GM21529 (cell line): ENCODE results near the gene LRSAM1.
"Not testable (repeated sequence)": the region's sequence is repeated elsewhere in the genome, so short reads cannot be mapped to it uniquely, and the experiment has no call there.

Experiments
- ATAC-seq: cut with Tn5 transposase; IDR thresholded peaks from one replicate; pipeline ENCODE4 v1.9.1; 2021; ENCODE audit not compliant: unreplicated experiment

LRSAM1 gene

DNA sequence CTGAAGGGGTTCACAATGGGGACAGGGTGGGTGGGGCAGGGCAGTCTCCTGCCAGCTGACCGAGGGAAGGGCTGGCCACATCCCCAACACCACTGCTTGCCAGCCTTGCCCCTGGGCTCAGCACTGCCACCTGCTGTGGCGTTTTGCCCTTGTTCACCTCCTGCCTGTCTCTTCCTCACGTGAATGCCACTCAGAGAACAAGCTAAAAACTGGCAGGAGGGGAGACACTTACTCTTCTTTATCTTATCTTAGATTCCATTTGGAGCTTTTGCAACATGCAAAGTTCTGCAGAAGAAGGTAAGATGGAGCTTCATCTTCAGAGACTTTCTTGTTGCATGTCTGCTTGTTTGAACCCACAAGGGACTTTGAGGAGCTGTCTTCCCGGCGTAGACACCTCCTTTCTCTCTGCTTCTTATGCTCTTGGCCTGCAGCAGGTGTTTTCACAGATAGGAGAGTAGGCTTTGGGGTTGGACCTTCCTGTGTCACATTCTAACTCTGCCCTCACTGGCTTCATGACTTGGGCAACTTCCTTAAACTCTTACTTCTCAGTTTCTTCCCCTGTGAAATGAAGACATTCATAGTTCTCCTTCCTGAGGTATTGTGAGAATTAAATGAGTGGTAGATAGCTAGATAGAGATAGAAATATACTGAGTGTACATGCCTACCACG, 4.1 kb downstream of the LRSAM1 start:
- ATAC-seq = no peak

DNA sequence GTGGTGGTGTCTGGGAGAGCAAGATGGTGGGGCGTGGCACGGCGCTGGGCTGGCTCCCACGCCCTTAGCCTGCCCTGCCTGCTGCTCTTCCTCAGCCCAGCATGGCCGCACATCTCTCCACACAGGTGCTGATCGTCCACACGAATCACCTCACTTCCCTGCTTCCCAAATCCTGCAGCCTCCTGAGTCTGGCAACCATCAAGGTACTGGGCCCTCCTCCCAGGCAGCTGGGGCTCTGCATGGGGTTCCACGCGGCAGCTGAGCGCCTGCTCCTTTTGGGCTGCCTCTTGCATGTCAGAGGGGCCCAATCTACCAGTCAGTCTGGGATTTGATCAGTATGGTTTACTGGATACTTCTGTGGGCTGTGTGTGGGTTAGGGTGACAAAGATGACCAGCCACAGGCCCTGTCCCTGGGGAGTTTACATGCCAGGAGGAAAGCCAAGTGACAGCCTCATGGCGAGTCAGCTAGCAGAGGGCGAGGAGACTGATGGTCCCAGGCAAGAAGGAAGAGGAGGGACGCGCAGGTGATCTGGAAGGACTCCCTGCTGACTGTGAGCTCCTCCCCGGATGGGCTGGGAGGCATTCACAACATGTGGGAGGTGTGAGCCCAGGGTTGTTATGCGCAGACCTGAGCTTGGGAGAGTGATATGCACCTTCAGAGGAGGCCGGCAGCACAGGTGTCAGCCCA, 6.0 kb downstream of the LRSAM1 start:
- ATAC-seq = no peak

DNA sequence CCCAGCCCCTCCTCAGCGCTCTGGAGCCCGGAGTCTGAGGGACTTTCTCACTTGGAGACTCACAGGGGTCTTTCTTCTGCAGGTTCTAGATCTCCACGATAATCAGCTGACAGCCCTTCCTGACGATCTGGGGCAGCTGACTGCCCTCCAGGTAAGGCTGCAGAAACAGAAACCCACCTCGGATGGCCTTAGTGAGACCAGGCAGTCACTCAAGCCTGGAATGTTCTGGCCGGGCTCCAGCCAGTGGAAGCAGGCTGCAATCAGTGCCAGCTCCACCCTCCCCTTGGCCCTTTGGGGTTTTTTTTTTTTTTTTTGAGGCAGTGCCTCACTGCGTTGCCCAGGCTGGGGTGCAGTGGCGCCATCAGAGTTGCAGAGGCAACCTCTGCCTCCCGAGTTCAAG, 7.6 kb downstream of the LRSAM1 start:
- ATAC-seq = no peak

DNA sequence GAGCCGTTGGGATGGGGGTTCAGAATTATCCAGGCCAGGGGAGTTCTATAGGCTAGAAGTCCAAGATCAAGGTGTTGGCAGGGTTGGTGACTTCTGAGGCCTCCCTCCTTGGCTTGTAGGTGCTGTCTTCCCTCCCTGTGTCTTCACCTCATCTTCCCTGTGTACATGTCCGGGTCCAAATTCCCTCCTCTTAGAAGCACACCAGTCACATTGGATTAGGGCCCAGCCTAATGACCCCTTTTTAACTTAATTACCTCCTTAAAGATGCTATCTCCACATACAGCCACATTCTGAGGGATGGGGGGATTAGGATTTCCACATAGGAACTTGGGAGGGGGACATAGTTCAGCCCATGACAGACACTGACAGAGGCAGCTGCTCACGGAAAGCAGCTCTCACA, 12.1 kb downstream of the LRSAM1 start:
- ATAC-seq = no peak

DNA sequence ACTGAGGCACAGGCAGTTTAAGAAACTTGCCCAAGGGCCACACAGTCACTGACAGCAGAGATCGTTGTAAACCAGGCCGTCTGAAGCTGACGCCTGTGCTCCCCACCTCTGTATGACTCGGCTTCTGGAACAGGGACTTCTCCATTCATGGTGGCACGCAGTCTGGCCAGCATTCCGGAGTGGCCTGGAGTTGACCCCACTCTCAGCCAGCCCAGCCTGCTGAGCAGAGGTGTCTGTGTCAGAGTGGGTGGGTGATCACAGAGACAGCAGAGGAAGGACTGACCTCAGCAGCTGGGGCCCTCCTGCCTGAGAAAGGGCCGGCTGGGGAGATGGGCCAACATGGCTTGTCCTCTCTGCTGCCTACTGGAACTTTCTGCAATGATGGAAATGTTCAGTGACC, 12.6 kb downstream of the LRSAM1 start:
- no peak for ATAC-seq

DNA sequence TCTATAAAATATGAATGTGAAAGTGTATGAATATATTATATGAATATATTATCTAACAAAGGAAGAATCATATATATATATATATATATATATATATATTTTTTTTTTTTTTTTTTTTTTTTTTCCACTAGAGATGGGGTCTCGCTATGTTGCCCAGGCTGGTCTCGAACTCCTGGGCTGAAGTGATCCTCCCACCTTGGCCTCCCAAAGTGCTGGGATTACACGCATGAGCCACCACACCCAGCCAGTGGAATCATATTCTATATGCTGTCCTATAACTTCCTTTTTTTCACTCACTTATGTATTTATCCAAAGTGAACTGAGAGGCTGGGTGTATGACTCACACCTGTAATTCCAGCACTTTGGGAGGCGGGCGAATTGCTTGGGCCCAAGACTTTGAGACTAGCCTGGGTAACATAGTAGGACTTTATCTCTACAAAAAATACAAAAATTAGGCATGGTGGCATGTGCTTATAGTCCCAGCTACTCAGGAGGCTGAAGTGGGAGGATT, 15.2 kb downstream of the LRSAM1 start:
- not testable (repeated sequence) for ATAC-seq

DNA sequence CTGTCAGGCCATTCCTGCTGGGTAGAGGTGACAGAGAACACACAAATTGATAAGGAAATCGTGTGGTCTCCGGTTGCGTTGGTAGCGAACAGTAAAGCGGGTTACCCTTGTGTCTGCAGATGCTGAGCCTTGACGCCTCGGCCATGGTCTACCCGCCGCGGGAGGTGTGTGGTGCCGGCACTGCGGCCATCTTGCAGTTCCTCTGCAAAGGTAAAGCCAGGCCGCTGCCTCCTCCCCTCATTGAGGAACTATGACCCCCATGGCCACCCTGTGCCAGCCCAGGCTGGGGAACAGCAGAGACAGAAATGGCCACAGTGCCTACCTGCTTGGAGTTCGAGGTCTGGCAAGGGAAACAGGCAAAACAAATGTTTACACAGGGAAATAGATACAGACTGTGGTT, 16.3 kb downstream of the LRSAM1 start:
- ATAC-seq = no peak

DNA sequence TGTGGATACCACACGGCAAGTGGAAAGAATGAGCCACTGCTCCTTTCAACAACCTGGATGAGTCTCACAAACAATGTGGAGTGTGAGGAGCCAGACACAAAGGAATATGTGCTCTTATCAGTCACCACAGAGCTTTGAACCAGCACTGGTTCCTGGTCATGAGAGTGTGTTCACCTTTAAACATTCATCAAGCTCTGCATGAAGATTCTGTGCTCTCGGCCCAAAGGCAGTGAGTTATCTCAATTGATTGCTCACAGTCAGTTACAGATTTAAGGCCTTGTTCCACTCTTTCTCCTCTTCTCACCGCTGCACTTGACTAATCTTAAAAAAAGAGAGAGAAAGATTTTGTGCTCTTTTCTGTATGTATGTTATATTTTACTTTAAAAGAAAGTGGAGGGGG, 19.4 kb downstream of the LRSAM1 start:
- no peak for ATAC-seq

DNA sequence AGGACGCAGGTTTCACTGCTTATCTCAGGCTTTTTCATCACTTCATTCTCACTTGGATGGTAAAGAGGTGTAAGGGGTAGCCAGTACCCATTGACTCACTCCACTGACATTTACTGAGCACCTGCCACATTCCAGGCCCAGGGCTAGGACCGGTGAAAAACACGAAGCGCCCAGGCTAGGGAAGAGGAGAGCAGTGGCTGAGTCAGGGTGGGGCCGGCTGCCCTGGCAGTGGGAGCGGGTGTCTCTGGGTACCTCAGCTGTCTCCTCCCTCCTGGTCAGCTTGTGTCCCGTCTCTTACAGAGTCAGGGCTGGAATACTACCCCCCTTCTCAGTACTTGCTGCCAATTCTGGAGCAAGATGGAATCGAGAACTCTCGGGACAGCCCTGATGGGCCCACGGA, 22.2 kb downstream of the LRSAM1 start:
- ATAC-seq = no peak

DNA sequence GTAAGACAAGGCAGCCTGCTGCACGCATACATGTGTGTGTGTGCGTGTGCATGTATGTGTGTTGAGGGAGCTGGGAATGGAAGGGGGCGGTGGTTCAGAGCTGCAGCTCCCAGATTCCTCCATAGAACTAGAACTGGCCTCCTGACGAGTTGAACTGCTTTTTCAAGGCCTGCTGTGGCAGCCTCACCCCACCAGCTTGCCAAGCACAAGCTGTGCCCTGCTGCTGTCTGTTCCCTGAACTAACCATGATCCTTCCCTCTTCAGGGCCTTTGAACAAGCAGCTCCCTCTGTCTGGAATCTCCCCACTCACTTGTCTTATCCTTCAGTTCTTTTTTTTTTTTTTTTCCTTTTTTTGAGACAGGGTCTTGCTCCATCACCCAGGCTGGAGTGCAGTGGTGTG, 22.6 kb downstream of the LRSAM1 start:
- ATAC-seq = no peak

DNA sequence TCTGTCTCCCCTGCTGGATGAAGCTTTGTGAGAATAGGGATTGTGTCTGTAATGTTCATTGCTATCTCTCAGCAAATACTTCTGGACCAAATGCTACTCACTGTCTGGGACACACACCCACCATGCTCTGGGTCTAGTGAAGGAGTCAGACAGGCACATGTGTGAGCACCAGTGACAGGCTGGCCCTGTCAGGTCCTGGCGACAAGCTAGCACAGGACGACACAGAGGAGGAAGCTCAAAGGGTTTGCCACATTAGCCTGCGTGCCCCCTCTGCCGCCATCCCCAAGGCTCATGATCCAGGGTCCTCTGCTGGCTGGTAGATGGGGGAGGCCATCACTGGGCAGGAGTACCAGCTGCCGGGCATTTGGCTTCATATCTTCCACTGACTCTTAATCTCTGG, 23.3 kb downstream of the LRSAM1 start:
- ATAC-seq = no peak

DNA sequence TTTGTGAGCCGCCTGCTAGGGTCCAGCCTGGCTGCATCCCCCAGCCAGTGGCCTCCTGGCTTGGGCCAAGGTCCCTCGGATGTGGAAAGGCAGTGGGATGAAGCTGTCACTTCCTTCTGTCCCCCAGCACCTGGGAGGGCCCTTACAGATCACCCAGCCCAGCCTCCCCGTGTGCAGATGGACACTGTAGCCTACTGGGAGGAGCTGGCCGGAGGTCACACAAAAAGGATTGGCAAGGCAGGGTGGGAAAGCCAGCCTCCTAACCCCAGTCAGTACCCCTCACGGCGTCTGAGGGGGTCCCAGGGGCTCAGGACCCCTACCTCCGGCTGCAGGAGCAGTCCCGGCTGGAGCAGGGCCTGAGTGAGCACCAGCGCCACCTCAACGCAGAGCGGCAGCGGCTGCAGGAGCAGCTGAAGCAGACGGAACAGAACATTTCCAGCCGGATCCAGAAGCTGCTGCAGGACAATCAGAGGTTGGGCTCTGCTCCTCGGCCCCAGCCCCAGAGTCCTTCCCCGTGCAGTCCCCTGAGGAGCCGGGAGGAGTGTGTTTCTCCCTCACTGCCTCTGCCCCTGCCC, 28.3 kb downstream of the LRSAM1 start:
- ATAC-seq = no peak

DNA sequence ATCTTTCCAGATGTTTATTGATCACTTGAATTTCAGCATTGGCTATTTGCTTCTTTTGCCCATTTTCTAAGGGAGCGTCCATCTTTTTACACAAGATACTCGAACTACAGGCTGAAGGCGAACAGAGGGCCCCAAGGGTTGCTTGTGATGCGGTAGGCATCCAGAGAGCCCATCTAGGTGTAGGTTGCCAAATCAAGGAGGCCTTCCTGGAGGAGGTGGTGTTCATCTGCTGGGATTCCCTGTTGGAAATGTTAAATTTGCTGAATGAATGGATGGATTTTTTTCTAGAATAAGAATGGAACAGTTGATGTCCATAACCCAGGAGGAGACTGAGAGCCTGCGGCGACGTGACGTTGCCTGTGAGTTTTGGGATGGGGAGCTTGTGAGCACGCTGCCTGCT, 31.4 kb downstream of the LRSAM1 start:
- ATAC-seq = no peak

DNA sequence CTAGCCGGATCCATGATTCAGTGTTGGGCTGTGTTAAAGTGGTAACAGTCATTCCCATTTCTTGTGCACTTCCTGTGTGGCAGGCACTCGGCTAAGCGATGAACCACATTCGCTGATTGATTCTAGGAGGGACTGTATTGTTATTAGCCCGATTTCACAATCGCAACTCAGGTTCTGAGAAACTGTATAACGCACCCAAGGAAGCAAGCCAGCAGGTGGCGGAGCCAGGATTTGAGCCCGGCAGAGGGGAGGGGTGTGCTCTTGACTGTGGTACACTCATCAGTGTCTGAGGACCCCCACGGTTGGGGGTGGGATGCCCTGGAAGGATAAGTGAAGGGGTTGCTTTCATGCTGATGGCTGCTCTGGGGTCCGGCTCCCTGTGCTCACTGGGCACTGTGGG, 34.7 kb downstream of the LRSAM1 start:
- ATAC-seq = no peak

DNA sequence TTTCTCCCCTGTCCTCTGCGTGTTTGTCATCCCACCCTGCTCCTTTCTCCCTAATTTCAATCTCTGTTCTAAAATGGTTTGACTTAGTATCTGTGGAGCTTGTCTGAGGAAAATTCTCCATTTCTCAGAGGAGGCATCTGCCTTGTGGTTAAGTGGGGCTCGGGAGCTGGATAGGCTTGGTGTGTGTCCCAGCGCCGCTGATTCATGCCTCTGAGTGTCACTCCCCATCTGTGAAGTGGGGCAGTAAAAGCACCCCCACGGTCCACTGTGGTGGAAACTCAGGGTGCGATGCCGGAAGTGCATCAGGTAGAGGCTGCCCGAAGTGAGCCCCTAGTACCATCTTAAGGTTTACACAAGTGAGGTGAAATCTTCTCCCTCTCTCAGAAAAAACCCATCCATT, 37.6 kb downstream of the LRSAM1 start:
- no peak for ATAC-seq

DNA sequence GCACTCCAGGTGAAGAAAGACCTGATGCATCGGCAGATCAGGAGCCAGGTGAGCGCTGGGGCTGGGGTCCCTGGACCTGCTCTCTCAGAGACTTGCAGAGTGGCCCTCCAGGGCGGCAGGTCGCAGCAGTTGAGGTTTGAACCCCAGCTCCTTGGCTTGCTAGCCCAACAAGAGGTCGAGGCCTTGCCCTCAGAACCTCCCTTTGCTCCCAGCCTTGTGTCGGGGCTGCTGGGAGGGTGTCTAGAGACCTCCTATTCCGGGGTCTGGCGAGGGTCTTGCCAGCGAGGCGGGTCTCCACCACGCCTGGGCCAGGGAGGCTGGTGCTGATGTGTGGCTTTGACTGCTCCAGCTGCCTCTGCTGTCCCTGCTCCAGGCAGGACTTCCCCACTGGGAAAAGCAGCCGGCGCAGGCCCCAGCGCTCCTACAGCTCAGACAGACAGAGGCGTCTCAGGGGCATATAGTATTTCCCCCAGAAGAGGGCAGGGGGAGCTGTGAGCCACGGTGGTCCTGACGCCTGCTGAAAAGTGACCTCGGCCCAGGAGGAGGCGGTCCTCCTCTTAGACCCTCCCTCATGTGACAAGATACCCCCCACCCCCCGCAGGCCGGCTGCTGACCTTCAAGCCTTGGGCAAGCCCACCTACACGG, 38.3 kb downstream of the LRSAM1 start:
- ATAC-seq = no peak

DNA sequence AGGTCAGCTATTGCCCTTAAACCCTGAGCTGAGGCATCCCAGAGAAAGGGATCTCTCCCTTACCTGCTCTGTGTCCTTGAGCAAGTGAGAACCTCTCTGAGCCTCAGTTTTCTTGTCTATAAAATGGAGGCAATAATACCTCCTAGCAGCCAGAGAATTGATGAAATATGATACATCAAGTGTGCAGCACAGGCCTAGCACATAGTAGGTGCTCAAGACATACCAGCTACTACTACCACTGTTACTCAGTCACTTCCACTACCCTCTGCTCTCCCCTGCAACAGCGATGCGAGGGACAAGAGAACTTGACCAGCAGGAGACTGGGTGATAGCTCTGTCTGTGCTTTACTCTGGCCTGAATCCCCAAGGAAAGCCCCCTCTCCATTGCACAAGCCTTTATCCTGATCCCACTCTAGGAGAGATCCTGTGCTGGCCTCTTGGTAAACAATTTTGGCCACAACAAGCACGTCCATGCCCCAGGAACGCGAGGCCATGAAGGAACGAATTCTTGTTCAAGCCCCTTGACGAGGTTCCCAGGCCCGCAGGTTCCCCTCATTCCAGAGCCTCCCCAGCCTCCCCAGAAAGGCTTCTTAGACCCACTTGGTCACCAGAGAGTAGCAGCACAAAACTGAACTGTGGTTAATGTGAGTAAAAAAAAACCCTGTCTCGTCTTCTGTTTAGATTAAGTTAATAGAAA, 39.4 kb downstream of the LRSAM1 start:
- no peak for ATAC-seq

DNA sequence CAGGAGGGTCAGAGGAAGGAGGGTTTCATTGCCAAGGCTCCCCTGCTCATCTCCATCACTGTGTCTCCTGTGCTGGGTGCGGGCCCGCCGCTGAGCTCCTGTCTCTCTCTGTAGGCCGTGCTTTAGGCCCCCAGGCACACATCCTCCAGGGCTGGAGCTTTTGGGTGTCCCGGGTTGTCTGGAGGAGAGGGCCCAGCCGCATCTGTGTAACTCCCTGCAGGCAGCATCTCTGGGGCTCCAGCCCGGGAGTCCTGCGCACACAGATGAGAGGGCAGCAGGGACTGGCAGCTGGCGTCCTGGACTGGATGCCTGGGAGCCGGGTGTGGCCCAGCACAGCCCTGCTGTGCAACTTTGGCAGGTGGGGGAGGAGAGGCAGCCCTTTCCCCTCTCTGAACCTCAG, 40.2 kb downstream of the LRSAM1 start:
- ATAC-seq = no peak

DNA sequence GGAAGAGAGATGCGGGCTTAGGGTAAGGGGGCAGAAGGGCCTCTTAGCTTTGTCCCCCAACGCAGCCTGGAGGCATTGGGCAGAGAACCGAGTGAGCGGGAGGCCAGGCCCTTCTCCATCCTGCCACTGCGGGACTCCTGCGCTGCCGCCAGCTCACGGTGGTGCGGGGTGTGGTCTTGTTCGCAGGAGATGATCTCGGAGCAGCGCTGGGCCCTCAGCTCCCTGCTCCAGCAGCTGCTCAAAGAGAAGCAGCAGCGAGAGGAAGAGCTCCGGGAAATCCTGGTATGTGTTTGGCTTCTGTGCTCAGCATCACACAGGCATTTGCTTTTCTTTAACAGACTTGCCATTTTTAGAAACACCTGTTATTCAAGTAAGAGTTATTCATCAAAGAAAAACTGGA, 41.3 kb downstream of the LRSAM1 start:
- no peak for ATAC-seq

DNA sequence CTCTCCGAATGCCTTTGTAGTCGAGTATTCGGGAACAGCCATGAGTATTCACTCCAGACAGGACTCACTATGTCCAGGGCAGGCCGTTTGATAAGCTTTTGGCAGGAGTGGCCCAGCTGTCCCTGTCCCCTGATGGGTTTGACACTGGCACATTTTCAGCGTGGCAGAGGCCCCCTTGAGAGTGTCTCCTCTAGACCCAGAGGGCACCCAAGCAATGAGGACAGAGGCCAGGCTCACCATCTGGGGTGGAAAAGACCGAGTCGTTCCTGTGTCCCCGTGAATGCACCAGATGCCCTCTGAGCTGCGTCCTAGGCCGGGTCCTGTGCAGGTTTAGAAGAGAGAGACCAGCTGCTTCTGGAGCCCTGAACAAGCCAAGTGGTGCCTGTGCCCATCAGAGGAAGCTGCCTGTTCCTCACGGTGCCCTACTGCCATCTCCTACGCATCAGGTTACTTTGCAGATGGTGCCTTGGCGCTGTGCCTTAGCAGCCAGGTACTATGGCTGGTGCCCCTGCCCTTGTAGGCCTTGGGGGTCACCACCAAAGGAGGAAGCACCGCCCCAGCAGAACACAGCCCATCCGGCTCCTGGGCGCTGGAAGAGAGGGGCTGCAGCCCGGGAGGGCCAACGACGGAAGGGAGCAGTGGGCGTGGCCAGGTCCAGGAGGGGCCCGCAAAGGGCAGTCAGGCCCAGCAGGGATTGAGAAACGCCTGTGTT, 42.4 kb downstream of the LRSAM1 start:
- ATAC-seq = no peak

DNA sequence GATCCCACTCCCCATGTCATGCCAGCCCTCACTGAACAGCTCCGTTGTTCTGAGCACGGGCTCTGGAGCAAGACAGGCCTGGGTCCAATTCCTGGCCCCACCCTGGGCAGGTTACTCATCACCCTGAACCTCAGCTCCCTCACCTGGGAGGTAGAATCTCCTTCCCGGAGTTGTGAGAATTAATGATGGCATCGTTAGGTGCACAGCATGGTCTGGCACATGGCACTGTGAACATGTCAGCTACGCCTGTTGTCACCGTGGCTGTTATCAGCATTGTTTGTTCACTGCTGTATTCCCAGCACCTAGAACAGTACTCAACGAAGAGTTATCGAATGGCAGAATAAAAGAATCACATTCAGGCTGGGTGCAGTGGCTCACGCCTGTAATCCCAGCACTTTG, 43.0 kb downstream of the LRSAM1 start:
- no peak for ATAC-seq
